ENCODE results near the gene IL36B. TPM values are rescaled to one million over a fixed set of nuclear protein-coding genes. Genes with fewer than 3 reads are reported as not detected.

Gene IL36B
- total and polyA plus RNA-seq, 8 donors: not detected

- Histone ChIP-seq H3K36me3 (no peaks in the 10 kb centered on the region), H3K4me3 (no peak overlapping the region), H3K27ac (no peak overlapping the region), H3K9me3 (no peaks in the 10 kb centered on the region), H3K4me1 (no peaks in the 10 kb centered on the region), H3K27me3 (peaks cover 0 to 9% of the 10 kb centered on the region in 2 donors)
- no peak for DNase-seq
- TF ChIP-seq, protein P1, sequence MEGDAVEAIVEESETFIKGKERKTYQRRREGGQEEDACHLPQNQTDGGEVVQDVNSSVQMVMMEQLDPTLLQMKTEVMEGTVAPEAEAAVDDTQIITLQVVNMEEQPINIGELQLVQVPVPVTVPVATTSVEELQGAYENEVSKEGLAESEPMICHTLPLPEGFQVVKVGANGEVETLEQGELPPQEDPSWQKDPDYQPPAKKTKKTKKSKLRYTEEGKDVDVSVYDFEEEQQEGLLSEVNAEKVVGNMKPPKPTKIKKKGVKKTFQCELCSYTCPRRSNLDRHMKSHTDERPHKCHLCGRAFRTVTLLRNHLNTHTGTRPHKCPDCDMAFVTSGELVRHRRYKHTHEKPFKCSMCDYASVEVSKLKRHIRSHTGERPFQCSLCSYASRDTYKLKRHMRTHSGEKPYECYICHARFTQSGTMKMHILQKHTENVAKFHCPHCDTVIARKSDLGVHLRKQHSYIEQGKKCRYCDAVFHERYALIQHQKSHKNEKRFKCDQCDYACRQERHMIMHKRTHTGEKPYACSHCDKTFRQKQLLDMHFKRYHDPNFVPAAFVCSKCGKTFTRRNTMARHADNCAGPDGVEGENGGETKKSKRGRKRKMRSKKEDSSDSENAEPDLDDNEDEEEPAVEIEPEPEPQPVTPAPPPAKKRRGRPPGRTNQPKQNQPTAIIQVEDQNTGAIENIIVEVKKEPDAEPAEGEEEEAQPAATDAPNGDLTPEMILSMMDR (IDR thresholded peaks at IDR 0.05): no peak
- intact Hi-C loops (cut with DNase I): no loop called here
- ATAC-seq: no peak
These were observed 39.4 kb downstream of the IL36B start for GRCh38 chr2:113013336-113013661.

DNA sequence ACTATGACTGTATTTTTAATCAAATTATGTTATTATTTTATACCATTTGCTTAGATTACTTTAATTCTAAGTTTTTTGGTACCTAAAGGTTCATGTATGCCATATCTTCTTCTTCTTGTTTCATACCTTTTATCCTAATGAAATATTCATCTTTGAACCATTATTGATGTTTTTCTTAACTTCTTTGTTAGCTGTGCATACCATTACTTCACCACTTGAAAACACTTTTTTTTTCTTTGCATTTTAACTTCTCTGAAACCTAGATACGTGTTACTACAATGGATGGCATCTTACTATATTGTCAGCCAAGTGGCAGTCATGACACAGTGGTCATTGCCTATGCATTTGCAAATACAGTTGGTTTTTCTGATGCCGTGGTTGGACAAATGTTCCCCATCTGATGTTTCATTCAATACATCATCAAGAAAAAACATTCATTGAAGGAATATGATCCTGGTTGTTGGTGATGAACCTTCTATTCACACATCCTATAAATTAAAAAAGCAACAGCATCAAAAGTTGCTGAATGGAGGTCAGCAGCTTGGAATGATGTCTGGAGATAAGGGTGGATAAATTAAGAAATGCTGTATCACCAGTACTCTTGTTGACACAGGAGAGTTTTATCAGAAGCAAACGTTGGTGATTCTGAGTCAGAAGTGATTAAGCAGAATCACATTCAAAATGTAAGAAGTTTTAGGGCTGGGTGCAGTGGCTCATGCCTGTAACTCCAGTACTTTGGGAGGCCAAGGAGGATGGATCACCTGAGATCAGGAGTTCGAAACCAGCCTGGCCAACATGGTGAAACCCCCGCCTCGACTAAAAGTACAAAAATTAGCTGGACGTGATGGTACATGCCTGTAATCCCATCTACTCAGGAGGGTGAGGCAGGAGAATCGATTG, 40.0 kb downstream of the IL36B start:
- Histone ChIP-seq H3K27ac (no peak overlapping the region), H3K36me3 (no peaks in the 10 kb centered on the region), H3K4me1 (no peaks in the 10 kb centered on the region), H3K27me3 (peaks cover 0 to 9% of the 10 kb centered on the region in 2 donors), H3K9me3 (no peaks in the 10 kb centered on the region), H3K4me3 (no peak overlapping the region)
- ATAC-seq: no peak
- TF ChIP-seq, protein P1 (IDR thresholded peaks at IDR 0.05): no peak
- DNase-seq: no peak
- intact Hi-C loops (cut with DNase I): no loop called here

DNA sequence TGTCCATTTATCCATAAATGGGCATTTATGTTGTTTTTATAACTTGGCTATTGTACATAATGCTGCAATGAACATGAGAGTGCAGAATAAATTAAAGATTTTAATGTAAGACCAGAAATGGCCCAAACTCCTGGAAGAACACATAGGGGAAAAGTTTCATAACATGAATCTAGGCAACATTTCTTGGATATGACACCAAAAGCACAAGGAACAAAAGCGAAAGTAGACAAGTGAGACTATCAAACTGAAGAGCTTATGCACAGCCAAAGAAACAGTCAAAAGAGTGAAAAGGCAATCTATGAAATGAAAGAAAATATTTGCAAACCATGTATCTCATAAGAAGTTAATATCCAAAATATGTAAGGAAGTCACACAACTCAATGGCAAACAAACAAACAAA, 41.6 kb downstream of the IL36B start:
- Histone ChIP-seq H3K27ac (no peak overlapping the region), H3K36me3 (no peaks in the 10 kb centered on the region), H3K4me3 (no peak overlapping the region), H3K4me1 (no peaks in the 10 kb centered on the region), H3K27me3 (peaks cover 0 to 9% of the 10 kb centered on the region in 2 donors), H3K9me3 (no peaks in the 10 kb centered on the region)
- ATAC-seq (no peak), DNase-seq (no peak)
- intact Hi-C loops (cut with DNase I): no loop called here
- TF ChIP-seq, protein P1 (IDR thresholded peaks at IDR 0.05): no peak

- TF ChIP-seq, protein P1 (IDR thresholded peaks at IDR 0.05): no peak
- intact Hi-C loops (cut with DNase I): no loop called here
- no peak overlapping the region for H3K27ac ChIP-seq
- peaks cover 0 to 7% of the 10 kb centered on the region in 2 donors for H3K27me3 ChIP-seq
- H3K4me1 ChIP-seq: no peaks in the 10 kb centered on the region
- no peak overlapping the region for H3K4me3 ChIP-seq
- ATAC-seq (no peak), DNase-seq (no peak)
- H3K9me3 ChIP-seq: no peaks in the 10 kb centered on the region
- no peaks in the 10 kb centered on the region for H3K36me3 ChIP-seq
These were observed 42.6 kb downstream of the IL36B start for GRCh38 chr2:113010088-113010487.

- H3K27me3 ChIP-seq: peaks cover 0 to 2% of the 10 kb centered on the region in 2 donors
- no peaks in the 10 kb centered on the region for H3K36me3 ChIP-seq
- no peaks in the 10 kb centered on the region for H3K4me1 ChIP-seq
- no peak overlapping the region for H3K4me3 ChIP-seq
- intact Hi-C loops (cut with DNase I): no loop called here
- H3K9me3 ChIP-seq: no peaks in the 10 kb centered on the region
- DNase-seq (no peak), ATAC-seq (no peak)
- H3K27ac ChIP-seq: no peak overlapping the region
- TF ChIP-seq, protein P1 (IDR thresholded peaks at IDR 0.05): no peak
These were observed 43.0 kb downstream of the IL36B start for GRCh38 chr2:113009622-113010021.

All from left lung (tissue), 10 donors.